Smooth muscle cell (in vitro differentiated cells): ENCODE results near the gene SKOR1. TPM values are rescaled to one million over a fixed set of nuclear protein-coding genes. Genes with fewer than 3 reads are reported as not detected.

ENCODE experiments used
- DNase-seq: peaks from one replicate; lab custom pipeline; 2025; ENCODE audit not compliant: unreplicated experiment; lab: John Stamatoyannopoulos, UW
- H2AFZ ChIP-seq: fragments of 200-600 bp; sonication (generic); 2 replicates; pipeline ENCODE4 v1.6.0; 2016; ENCODE audit warnings: antibody characterized with exemption, low read depth, mild to moderate bottlenecking
- H3F3A ChIP-seq: fragments of 200-600 bp; sonication (generic); 2 replicates; pipeline ENCODE4 v1.6.0; 2017; ENCODE audit warnings: antibody characterized with exemption, low read depth
- H3K27ac ChIP-seq: fragments of 200-600 bp; sonication (generic); 2 replicates; pipeline ENCODE4 v1.5.1; 2016; ENCODE audit warnings: low read depth, mild to moderate bottlenecking
- H3K27me3 ChIP-seq: fragments of 200-600 bp; sonication (generic); 2 replicates; pipeline ENCODE4 v1.6.1; 2016; ENCODE audit warnings: low read depth, mild to moderate bottlenecking
- H3K36me3 ChIP-seq: fragments of 200-600 bp; sonication (generic); 2 replicates; pipeline ENCODE4 v1.5.1; 2016; ENCODE audit warnings: low read depth
- H3K4me1 ChIP-seq: fragments of 200-600 bp; sonication (generic); 2 replicates; pipeline ENCODE4 v1.5.1; 2016; ENCODE audit warnings: low read depth
- H3K4me2 ChIP-seq: fragments of 200-600 bp; sonication (generic); 2 replicates; pipeline ENCODE4 v1.6.0; 2016; ENCODE audit warnings: mild to moderate bottlenecking
- H3K4me3 ChIP-seq: fragments of 200-600 bp; sonication (generic); 2 replicates; pipeline ENCODE4 v1.5.1; 2016; ENCODE audit warnings: mild to moderate bottlenecking
- H3K79me2 ChIP-seq: fragments of 200-600 bp; sonication (generic); 2 replicates; pipeline ENCODE4 v1.6.0; 2016; ENCODE audit warnings: low read depth, mild to moderate bottlenecking
- H3K9ac ChIP-seq: fragments of 200-600 bp; sonication (generic); 2 replicates; pipeline ENCODE4 v1.6.0; 2016; ENCODE audit warnings: low read depth
- H3K9me3 ChIP-seq: fragments of 200-600 bp; sonication (generic); replicated peaks from 2 replicates; pipeline ENCODE4 v1.5.1; 2016; ENCODE audit warnings: low read depth
- H4K20me1 ChIP-seq: fragments of 200-600 bp; sonication (generic); 2 replicates; pipeline ENCODE4 v1.6.0; 2016; ENCODE audit warnings: low read depth
- CTCF ChIP-seq: fragments of 200-600 bp; sonication (generic); IDR thresholded peaks from 2 replicates; pipeline ENCODE4 v1.5.1; 2017; ENCODE audit warnings: borderline replicate concordance, mild to moderate bottlenecking, antibody characterized with exemption; ENCODE audit not compliant: insufficient read depth, poor library complexity, severe bottlenecking
- WGBS: methylation state at CpG from one replicate; pipeline ENCODE4 v1.1.7; 2016; ENCODE audit warnings: low lambda C conversion rate; 5-methylcytosine and 5-hydroxymethylcytosine counted together
- polyA plus RNA-seq: library from polyadenylated mRNA; unstranded; fragments of >200 nt; fragmentation: Nextera tagmentation; extraction: Ambion mirVana; gene quantifications from 2 replicates; pipeline ENCODE4 v1.2.1, GENCODE V29; 2016
- total RNA-seq: library from RNA; depleted of rRNA; stranded (reverse); fragments of >200 nt; gene quantifications from 2 replicates; pipeline ENCODE4 v1.2.3, GENCODE V29; 2014

The SKOR1 gene
- total and polyA plus RNA-seq, 2 experiments from 2014 or later = 0.04 to 0.21 TPM

- no peaks in the 10 kb centered on the region for H3K36me3 ChIP-seq
- H3K4me1 ChIP-seq = peaks cover 9% of the 10 kb centered on the region
- H3F3A ChIP-seq = no peaks in the 10 kb centered on the region
- H3K27ac ChIP-seq = no peak overlapping the region
- WGBS = 97% methylated on average over 7 of the region's 7 CpGs
- no peak for DNase-seq
- no peak overlapping the region for H3K4me3 ChIP-seq
- H3K9me3 ChIP-seq = no peaks in the 10 kb centered on the region
- no peak overlapping the region for H3K9ac ChIP-seq
- H4K20me1 ChIP-seq = no peaks in the 10 kb centered on the region
- H3K27me3 ChIP-seq = peaks cover 5% of the 10 kb centered on the region
- H3K79me2 ChIP-seq = no peaks in the 10 kb centered on the region
- no peak for TF ChIP-seq CTCF
- no peak overlapping the region for H2AFZ ChIP-seq
- H3K4me2 ChIP-seq = no peak overlapping the region
These were observed 16.5 kb upstream of the SKOR1 start for GRCh38 chr15:67808821-67809220.

GRCh38 chr15:67809441-67809840 is 15.9 kb upstream of the SKOR1 start:
- WGBS = 91% methylated on average over 5 of the region's 5 CpGs

GRCh38 chr15:67809866-67810265 is 15.4 kb upstream of the SKOR1 start:
- H4K20me1 ChIP-seq = no peaks in the 10 kb centered on the region
- H3K9ac ChIP-seq = no peak overlapping the region
- WGBS = 88% methylated on average over 6 of the region's 6 CpGs
- no peak overlapping the region for H2AFZ ChIP-seq
- H3K4me3 ChIP-seq = no peak overlapping the region
- no peaks in the 10 kb centered on the region for H3K79me2 ChIP-seq
- no peak overlapping the region for H3K4me2 ChIP-seq
- H3K4me1 ChIP-seq = peaks cover under 1% of the 10 kb centered on the region
- no peaks in the 10 kb centered on the region for H3K9me3 ChIP-seq
- no peak for DNase-seq
- no peak for TF ChIP-seq CTCF
- no peaks in the 10 kb centered on the region for H3F3A ChIP-seq
- H3K27me3 ChIP-seq = peaks cover 5% of the 10 kb centered on the region
- no peak overlapping the region for H3K27ac ChIP-seq
- no peaks in the 10 kb centered on the region for H3K36me3 ChIP-seq

More at GRCh38 chr15:67809441-67809840, 15.9 kb upstream of the SKOR1 start:
- Histone ChIP-seq H4K20me1 (no peaks in the 10 kb centered on the region), H3K9ac (no peak overlapping the region), H2AFZ (no peak overlapping the region), H3K27me3 (peaks cover 5% of the 10 kb centered on the region), H3K4me1 (peaks cover 5% of the 10 kb centered on the region), H3K4me2 (no peak overlapping the region), H3K36me3 (no peaks in the 10 kb centered on the region), H3K9me3 (no peaks in the 10 kb centered on the region), H3F3A (no peaks in the 10 kb centered on the region), H3K4me3 (no peak overlapping the region), H3K27ac (no peak overlapping the region), H3K79me2 (no peaks in the 10 kb centered on the region)
- DNase-seq = no peak
- no peak for TF ChIP-seq CTCF

GRCh38 chr15:67812241-67812644 is 13.1 kb upstream of the SKOR1 start:
- H3F3A ChIP-seq = no peaks in the 10 kb centered on the region
- H3K4me1 ChIP-seq = no peaks in the 10 kb centered on the region
- DNase-seq = no peak
- H3K4me3 ChIP-seq = no peak overlapping the region
- no peak overlapping the region for H3K4me2 ChIP-seq
- no peak overlapping the region for H3K9ac ChIP-seq
- H4K20me1 ChIP-seq = no peaks in the 10 kb centered on the region
- H3K27me3 ChIP-seq = peaks cover 14% of the 10 kb centered on the region
- 79% methylated on average over 11 of the region's 11 CpGs for WGBS
- no peaks in the 10 kb centered on the region for H3K36me3 ChIP-seq
- no peaks in the 10 kb centered on the region for H3K9me3 ChIP-seq
- H3K27ac ChIP-seq = no peak overlapping the region
- no peak overlapping the region for H2AFZ ChIP-seq
- H3K79me2 ChIP-seq = no peaks in the 10 kb centered on the region
- no peak for TF ChIP-seq CTCF
